GM10266 (cell line): ENCODE results near the gene IL16.

ENCODE experiments used
- DNase-seq: peaks from one replicate; pipeline ENCODE4 v3.0.0; 2012; ENCODE audit errors: extremely low spot score
- TF ChIP-seq, protein P1 (sequence below): IDR thresholded peaks from 2 replicates; pipeline ENCODE4 v1.5.1; 2012; ENCODE audit warnings: mild to moderate bottlenecking, low read depth; ENCODE audit not compliant: control insufficient read depth, insufficient read depth; ENCODE audit errors: missing control alignments

IL16 gene

DNA sequence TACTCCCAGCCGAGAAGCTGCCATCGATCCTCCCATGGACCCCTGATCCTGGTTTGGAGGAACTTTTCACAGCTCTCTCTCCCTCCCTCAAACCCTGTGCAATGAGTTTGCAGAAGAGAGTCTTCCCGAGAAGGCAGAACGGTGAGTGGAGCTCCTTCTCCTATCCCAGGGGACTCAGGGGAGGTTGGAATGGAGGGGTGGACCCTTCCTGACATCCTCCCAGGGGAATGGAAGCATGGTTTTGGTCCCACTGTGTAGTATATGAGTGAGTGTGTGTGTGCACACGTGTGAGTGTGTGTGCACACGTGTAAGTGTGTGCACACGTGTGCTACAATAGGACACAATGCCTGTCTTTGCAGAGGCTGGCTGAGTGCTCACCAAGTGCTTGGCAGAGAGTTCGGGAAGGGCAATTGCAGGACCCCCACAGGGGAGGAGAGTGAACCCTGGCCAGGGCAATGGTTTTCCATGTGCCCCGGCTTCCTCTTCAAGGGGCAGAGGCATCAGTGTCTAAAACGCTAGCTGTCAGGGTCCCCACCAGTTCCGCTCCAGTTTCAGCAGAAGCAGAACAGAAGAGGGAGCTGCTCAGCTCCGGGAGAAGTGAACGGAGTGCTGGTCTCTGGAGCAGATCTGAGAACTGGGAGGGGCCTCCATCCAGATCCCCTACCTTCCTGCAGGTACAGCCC is 13.8 kb upstream of the IL16 start:
- TF ChIP-seq, protein P1, sequence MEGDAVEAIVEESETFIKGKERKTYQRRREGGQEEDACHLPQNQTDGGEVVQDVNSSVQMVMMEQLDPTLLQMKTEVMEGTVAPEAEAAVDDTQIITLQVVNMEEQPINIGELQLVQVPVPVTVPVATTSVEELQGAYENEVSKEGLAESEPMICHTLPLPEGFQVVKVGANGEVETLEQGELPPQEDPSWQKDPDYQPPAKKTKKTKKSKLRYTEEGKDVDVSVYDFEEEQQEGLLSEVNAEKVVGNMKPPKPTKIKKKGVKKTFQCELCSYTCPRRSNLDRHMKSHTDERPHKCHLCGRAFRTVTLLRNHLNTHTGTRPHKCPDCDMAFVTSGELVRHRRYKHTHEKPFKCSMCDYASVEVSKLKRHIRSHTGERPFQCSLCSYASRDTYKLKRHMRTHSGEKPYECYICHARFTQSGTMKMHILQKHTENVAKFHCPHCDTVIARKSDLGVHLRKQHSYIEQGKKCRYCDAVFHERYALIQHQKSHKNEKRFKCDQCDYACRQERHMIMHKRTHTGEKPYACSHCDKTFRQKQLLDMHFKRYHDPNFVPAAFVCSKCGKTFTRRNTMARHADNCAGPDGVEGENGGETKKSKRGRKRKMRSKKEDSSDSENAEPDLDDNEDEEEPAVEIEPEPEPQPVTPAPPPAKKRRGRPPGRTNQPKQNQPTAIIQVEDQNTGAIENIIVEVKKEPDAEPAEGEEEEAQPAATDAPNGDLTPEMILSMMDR: no peak
- DNase-seq: no peak

DNA sequence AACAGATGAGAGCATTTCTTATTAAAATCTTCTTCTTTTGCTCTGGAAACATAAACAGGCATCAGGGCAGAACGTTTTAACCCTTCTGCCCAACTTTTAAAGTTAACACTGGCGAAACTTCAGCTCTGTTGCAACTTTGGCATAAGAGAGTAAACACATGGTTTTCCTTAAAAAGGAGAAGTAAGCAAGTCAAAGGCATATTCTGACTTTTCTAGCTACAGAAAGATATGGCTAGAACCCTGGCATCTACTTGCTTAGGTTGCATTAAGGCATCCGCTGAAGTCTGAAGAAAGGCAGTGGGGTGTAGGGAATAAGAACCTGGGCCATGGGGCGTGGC is 13.3 kb upstream of the IL16 start:
- TF ChIP-seq, protein P1: no peak

GRCh38 chr15:81184188-81184587 is 12.5 kb upstream of the IL16 start:
- TF ChIP-seq, protein P1: no peak
- no peak for DNase-seq

More for the DNA sequence above, 13.3 kb upstream of the IL16 start:
- no peak for DNase-seq

GRCh38 chr15:81185631-81186295 is 10.9 kb upstream of the IL16 start:
- DNase-seq: no peak
- TF ChIP-seq, protein P1: no peak

DNA sequence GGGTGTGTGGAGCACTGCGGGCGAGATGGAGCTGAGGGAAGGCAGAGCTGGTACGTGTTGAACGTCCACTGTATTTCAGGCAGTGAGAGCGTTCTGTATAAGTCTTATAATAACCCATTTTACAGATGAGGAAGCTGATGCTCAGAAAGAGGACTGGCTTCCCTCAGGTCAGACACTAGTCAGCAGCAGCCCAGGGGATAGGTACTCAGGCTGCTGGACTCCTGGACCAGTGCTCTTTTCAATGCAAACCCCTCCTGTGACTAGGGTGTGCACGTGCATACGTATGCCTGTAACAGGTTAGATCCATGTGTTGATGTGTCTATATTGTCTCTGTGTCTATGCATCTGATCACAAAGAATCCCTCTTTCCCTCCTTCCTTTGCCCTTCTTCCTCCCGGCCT is 8.3 kb upstream of the IL16 start:
- TF ChIP-seq, protein P1: no peak

GRCh38 chr15:81189583-81190283 is 6.9 kb upstream of the IL16 start:
- no peak for DNase-seq

More for the DNA sequence above, 8.3 kb upstream of the IL16 start:
- no peak for DNase-seq

More at GRCh38 chr15:81189583-81190283, 6.9 kb upstream of the IL16 start:
- TF ChIP-seq, protein P1: no peak
